Inferior parietal cortex (tissue), 1 donor: ENCODE measurements around the gene UBAP1.
"Not testable (repeated sequence)": the region's sequence is repeated elsewhere in the genome, so short reads cannot be mapped to it uniquely, and the experiment has no call there.

Experiments
- DNase-seq: peaks from one replicate; pipeline ENCODE4 v3.0.0-alpha.2; 2016; ENCODE audit errors: extremely low spot score

The UBAP1 gene

GRCh38 chr9:34224349-34224748, 45.5 kb downstream of the UBAP1 start:
- no peak for DNase-seq

- not testable (repeated sequence) for DNase-seq
Observed at GRCh38 chr9:34226144-34226760, 47.4 kb downstream of the UBAP1 start.

DNA sequence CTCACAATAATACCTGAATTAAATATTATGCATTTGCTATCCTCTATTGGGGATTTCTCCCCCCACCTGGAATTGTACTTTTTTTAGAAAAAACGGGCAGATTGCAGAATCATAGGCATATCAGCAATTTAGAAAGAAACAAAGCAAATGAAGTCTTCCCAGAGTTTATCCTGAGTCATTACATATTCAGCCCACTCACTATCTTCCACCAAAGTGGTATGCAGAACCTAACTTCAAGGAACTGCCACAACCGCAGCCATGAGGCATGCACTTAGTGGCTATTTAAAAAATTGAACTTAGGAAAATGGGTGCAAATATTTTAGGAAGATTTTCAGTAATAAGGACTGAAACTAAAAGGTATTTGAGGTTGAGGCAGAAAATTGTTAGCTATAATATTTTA, 48.6 kb downstream of the UBAP1 start:
- no peak for DNase-seq

DNA sequence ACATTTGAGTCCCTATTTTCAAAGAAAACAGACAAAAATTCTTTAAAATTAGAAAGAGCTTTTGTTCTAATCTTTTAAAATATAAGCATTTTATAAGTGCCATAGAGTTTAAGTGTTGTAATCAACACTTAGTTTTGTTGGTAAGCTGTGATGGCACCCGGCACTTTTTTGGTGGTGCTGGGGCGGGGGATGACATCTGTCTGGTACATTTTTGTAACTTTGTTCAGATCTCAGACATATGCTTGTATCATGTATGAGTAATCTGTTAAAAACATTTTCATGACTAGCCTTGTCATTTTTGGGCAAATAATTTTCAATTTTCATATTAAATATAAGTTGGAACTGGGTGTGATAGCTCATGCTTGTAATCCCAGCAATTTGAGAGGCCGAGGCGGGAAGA, 51.7 kb downstream of the UBAP1 start:
- DNase-seq: no peak

DNA sequence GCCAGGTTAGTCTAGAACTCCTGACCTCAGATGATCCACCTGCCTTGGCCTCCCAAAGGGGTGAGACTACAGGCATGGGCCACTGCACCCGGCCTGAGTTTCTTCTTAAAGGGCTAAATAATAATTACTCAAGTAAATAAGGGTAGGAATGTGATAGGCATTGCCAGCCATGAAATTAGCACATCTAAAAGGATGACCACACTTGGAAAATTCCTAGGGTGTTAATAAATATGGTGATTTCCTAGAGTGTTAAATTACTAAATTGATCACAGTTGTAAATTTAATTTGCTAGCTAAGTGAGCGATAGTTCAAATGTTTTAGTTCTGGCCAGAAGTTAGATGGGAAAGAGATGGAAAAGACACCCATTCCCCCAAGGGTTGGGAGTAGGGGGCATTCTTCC, 53.4 kb downstream of the UBAP1 start:
- no peak for DNase-seq

DNA sequence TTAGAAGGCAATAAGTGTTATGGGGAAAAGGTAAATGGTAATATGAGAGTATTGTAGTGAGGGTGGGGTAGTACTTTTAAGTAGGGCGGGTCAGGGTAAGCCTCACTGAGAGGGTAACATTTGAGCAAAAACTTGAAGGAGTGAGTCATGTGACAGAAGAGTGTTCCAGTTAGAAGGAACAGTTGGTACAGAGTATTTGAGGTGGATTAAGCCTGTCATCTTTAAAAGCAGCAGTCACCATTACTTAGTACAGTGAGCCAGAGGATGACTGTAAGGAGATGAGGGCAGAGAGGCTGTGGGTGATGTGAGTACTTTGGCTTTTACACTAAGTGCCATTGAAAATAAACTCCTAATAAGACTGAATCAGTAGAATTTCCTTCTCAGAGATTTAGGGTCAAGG, 54.8 kb downstream of the UBAP1 start:
- no peak for DNase-seq

DNA sequence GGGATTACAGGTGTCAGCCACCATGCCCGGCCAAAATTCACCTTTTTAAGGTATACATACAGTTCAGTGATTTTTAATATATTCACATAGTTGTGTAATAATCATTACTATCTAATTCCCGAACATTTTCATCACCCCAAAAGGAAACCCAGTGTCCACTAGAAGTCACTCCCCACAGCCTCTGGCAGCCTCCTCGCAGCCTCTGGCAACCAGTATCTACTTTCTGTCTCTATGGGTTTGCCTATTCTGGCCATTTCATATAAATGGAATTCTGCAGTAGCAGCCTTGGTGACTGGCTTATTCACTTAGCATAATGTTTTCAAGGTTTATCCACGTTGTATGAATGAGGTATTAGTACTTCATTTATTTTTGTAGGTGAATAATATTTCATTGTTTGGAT, 59.0 kb downstream of the UBAP1 start:
- no peak for DNase-seq

- DNase-seq: no peak
Observed at GRCh38 chr9:34240006-34240405, 61.2 kb downstream of the UBAP1 start.

DNA sequence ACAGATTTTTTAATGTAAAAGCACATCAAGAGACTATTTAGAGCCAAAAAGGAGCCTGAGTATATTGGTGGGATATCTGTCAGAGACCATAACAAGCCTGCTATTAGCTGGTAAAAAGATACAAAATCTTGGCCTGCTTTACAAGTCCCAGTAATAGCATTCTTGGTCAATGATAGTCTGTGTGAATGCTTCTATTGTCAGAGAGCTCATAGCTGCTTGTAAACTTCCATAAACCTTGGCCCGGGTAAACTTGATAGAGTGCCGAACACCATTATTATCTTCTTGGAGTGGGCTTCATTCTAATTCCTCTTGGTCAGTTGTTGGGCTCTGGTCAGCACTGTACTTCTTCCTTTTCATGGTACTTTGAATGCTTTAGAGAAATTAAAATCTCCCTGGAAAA, 64.0 kb downstream of the UBAP1 start:
- DNase-seq: no peak

- DNase-seq: not testable (repeated sequence)
Observed at GRCh38 chr9:34245212-34245611, 66.4 kb downstream of the UBAP1 start.

- no peak for DNase-seq
Observed at GRCh38 chr9:34246453-34246852, 67.6 kb downstream of the UBAP1 start.

DNA sequence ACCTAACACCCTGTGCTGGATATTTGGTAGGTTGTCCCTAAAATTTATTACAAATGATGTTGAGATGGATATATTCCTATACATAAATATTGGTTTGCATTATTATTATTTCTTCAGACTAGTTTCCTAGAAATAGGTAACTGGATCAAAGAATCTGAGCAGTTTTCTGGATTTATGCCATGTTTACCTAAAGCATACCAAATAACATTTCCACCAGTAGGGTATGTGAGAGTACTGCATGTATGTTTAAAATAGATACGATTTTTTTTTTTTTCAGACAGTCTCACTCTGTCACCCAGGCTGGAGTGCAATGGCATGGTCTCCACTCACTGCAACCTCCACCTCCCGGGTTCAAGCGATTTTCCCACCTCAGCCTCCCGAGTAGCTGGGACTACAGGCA, 68.9 kb downstream of the UBAP1 start:
- not testable (repeated sequence) for DNase-seq

DNA sequence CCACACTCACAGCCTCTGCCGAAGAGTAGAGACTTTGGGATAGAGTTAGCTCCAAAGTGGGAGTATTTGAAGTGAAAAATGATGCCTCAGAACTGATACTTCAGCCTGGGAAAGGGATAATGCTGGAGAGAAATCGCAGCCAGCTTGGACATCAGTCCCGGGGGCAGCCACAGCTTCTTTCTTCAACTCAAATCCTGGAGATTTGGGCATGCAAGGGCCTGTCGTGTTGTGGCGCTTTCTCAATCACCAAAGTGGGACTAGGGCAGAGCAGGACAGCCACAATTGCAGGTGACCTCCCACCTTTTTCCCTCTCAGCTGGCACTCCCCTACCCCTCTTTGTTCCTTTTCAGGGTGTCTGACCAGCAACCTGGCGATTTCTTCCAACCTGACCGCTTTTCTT, 70.4 kb downstream of the UBAP1 start:
- no peak for DNase-seq

GRCh38 chr9:34250721-34251120, 71.9 kb downstream of the UBAP1 start:
- DNase-seq: no peak

- no peak for DNase-seq
Observed at GRCh38 chr9:34252016-34252415, 73.2 kb downstream of the UBAP1 start.

- peak; percentile 80 for DNase-seq
Observed at GRCh38 chr9:34252670-34253459, 74.0 kb downstream of the UBAP1 start.

GRCh38 chr9:34253460-34253837, 74.6 kb downstream of the UBAP1 start:
- no peak for DNase-seq

DNA sequence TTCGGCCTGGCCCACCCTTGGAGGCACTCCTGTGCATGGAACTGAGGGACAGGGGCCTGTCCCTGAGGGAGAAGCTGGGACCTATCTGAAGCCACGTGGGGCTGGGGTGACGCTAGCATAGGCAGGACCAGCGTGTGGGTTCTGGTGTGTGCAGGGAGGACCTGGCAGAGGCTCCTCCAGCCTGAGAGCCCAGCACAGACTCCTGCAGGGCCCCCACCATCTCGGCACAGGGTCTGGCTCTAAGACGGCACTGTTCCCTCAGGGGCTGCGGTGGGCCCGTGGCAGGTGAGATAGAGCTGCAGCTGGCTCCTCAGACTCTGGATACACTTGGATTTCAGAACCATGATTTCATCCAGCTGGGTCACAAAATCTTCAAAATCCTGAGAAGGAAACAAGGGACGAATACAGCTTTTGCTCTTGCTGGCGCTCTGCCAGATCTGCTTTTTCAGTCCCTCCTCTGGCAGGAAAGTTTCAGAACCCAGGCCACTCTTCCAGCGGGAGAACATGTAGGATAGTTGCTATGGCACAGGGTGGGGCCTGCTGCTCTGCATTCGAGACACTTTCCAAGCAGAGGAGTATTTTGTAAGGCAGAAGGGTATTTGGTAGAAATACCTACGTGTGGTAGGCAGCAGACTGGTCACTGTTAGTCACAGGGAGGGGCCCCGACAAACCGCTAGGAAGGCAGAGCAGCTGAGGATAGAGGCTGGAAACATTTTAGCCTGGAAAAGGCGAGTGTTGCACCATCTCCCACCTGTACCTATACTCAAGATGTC, 75.5 kb downstream of the UBAP1 start:
- DNase-seq: no peak

- DNase-seq: no peak
Observed at GRCh38 chr9:34254966-34255825, 76.4 kb downstream of the UBAP1 start.

- no peak for DNase-seq
Observed at GRCh38 chr9:34256104-34256503, 77.3 kb downstream of the UBAP1 start.

GRCh38 chr9:34256987-34257585, 78.2 kb downstream of the UBAP1 start:
- no peak for DNase-seq
